HCT116 (cell line): ENCODE data around the gene MARK1. TPM values are rescaled to one million over a fixed set of nuclear protein-coding genes. Genes with fewer than 3 reads are reported as not detected.
"Not testable (repeated sequence)": the region's sequence is repeated elsewhere in the genome, so short reads cannot be mapped to it uniquely, and the experiment has no call there.

Experiments used
- ATAC-seq: fragments of 200-7000 bp; cut with Tn5 transposase; 2 replicates; pipeline ENCODE4 v1.9.1; 2020; ENCODE audit warnings: mild to moderate bottlenecking, moderate library complexity
- BruUV-seq: library from RNA; stranded (reverse); fragments of 400-500 nt; replicated peaks from 2 replicates; lab custom pipeline; 2021; lab: Mats Ljungman, UMichigan
- CTCF ChIA-PET: fragments of 300-600 bp; sonication (Branson Sonifier 250); formaldehyde crosslinking; loops from one replicate; lab custom pipeline; 2021; ENCODE audit warnings: antibody characterized with exemption; lab: Charles Lee
- POLR2A ChIA-PET: fragments of 300-600, 350-600 bp; sonication (Branson Sonifier 250); formaldehyde crosslinking; loops from one replicate; lab custom pipeline; 2021; ENCODE audit warnings: antibody characterized with exemption; lab: Charles Lee
- RAD21 ChIA-PET, 2 experiments: fragments of 300-600 bp; sonication (Branson Sonifier 250); formaldehyde crosslinking; loops; one replicate each; lab custom pipeline; 2023; ENCODE audit warnings: low total read pairs in 2 of 2; ENCODE audit not compliant: uncharacterized antibody in 2 of 2, unreplicated experiment in 2 of 2, low non-redundant PET in 1 of 2; lab: Charles Lee
- DNase-seq: peaks from one replicate; pipeline ENCODE4 v3.0.0-alpha.2; 2010; ENCODE audit warnings: low read depth, low spot score
- H2AFZ ChIP-seq: fragments of 200-600 bp; shearing (Covaris generic), sonication (generic); 2 replicates; pipeline ENCODE4 v1.6.1; 2017; ENCODE audit warnings: low read depth, mixed run types, mixed read lengths, antibody characterized with exemption, low read length; ENCODE audit not compliant: poor library complexity, severe bottlenecking
- H3K27ac ChIP-seq: 2 replicates; pipeline ENCODE4 v1.5.1; 2012; ENCODE audit warnings: low read depth, low read length
- H3K27me3 ChIP-seq: fragments of 200-600 bp; sonication (generic); 2 replicates; pipeline ENCODE4 v1.6.1; 2016; ENCODE audit warnings: mixed run types, low read length, mixed read lengths; ENCODE audit not compliant: insufficient read depth
- H3K36me3 ChIP-seq, 2 experiments: fragments of 200-500 bp in 1 of 2; fragments of 200-600 bp in 1 of 2; sonication (Bioruptor generic) in 1 of 2; sonication (generic) in 1 of 2; 2 replicates each; pipeline versions ENCODE4 v1.5.1 to v1.6.1; 2014 to 2016; ENCODE audit warnings: low read length in 2 of 2, inconsistent platforms in 1 of 2, mixed read lengths in 1 of 2, mixed run types in 1 of 2; ENCODE audit not compliant: insufficient read depth in 2 of 2, control insufficient read depth in 1 of 2
- H3K4me1 ChIP-seq, 2 experiments: fragments of 200-600 bp in 1 of 2; sonication (generic) in 1 of 2; 2 replicates each; pipeline versions ENCODE4 v1.5.1 to v1.6.1; 2012 to 2017; ENCODE audit warnings: low read length in 2 of 2, inconsistent platforms in 1 of 2, mild to moderate bottlenecking in 1 of 2, mixed read lengths in 1 of 2, mixed run types in 1 of 2, moderate library complexity in 1 of 2; ENCODE audit not compliant: insufficient read depth in 2 of 2, control insufficient read depth in 1 of 2
- H3K4me2 ChIP-seq: fragments of 200-600 bp; sonication (generic); 2 replicates; pipeline ENCODE4 v1.6.1; 2017; ENCODE audit warnings: mixed run types, low read length, mixed read lengths
- H3K4me3 ChIP-seq, 2 experiments: fragments of 200-600 bp in 1 of 2; sonication (generic) in 1 of 2; replicated peaks in 1 of 2; 2 replicates each; pipeline ENCODE4 v1.5.1; 2011 to 2016; ENCODE audit warnings: low read length in 2 of 2, control low read depth in 1 of 2, low read depth in 1 of 2, mild to moderate bottlenecking in 1 of 2, mixed read lengths in 1 of 2, mixed run types in 1 of 2
- H3K79me2 ChIP-seq: fragments of 200-600 bp; sonication (generic); 2 replicates; pipeline ENCODE4 v1.6.1; 2017; ENCODE audit warnings: mild to moderate bottlenecking, mixed run types, low read length, moderate library complexity, mixed read lengths; ENCODE audit not compliant: insufficient read depth
- H3K9ac ChIP-seq: fragments of 200-600 bp; sonication (generic); 2 replicates; pipeline ENCODE4 v1.6.1; 2016; ENCODE audit warnings: low read length, mixed read lengths
- H3K9me2 ChIP-seq: fragments of 200-600 bp; sonication (generic), shearing (Covaris generic); 2 replicates; pipeline ENCODE4 v1.6.1; 2017; ENCODE audit warnings: mixed run types, mild to moderate bottlenecking, moderate library complexity; ENCODE audit not compliant: insufficient read depth
- H3K9me3 ChIP-seq, 2 experiments: fragments of 200-500 bp in 1 of 2; fragments of 200-600 bp in 1 of 2; sonication (Bioruptor generic) in 1 of 2; sonication (generic) in 1 of 2; 2 replicates each; pipeline ENCODE4 v1.6.1; 2014 to 2017; ENCODE audit warnings: low read length in 2 of 2, mixed read lengths in 2 of 2, inconsistent platforms in 1 of 2, low read depth in 1 of 2, mild to moderate bottlenecking in 1 of 2, mixed run types in 1 of 2, moderate library complexity in 1 of 2; ENCODE audit not compliant: control insufficient read depth in 1 of 2, insufficient read depth in 1 of 2
- H4K20me1 ChIP-seq: fragments of 200-600 bp; sonication (generic), shearing (Covaris generic); 2 replicates; pipeline ENCODE4 v1.6.1; 2017; ENCODE audit warnings: mixed run types, mild to moderate bottlenecking, moderate library complexity; ENCODE audit not compliant: insufficient read depth
- EGR1 ChIP-seq: IDR thresholded peaks from 2 replicates; pipeline ENCODE4 v1.6.1; 2012; ENCODE audit warnings: low read depth
- EZH2phosphoT487 ChIP-seq: fragments of 200-600 bp; IDR thresholded peaks from 2 replicates; pipeline ENCODE4 v1.6.1; 2018; ENCODE audit warnings: antibody characterized with exemption, borderline replicate concordance
- TCF7L2 ChIP-seq: IDR thresholded peaks from 2 replicates; pipeline ENCODE4 v1.7.0; 2011; ENCODE audit warnings: borderline replicate concordance, inconsistent platforms; ENCODE audit not compliant: insufficient read depth, insufficient read length; ENCODE audit errors: extremely low read depth
- YY1 ChIP-seq: IDR thresholded peaks from 2 replicates; pipeline ENCODE4 v1.6.1; 2011; ENCODE audit warnings: low read length, low read depth, moderate library complexity, mild to moderate bottlenecking; ENCODE audit not compliant: insufficient replicate concordance; ENCODE audit errors: extremely low read depth
- ZFX ChIP-seq: fragments of 450-650 bp; IDR thresholded peaks from 2 replicates; pipeline ENCODE4 v1.6.1; 2017
- intact Hi-C: fragments of 100-400 bp; cut with micrococcal nuclease; formaldehyde crosslinking; loops from 2 replicates; pipeline ENCODE4 v1.10.0; 2022
- total RNA-seq: library from RNA; stranded (reverse); gene quantifications from one replicate; pipeline ENCODE4 v1.2.1, GENCODE V29; 2021; ENCODE audit not compliant: unreplicated experiment

Gene MARK1
- total RNA-seq, 1 experiment from 2014 or later: 3.6 TPM

DNA sequence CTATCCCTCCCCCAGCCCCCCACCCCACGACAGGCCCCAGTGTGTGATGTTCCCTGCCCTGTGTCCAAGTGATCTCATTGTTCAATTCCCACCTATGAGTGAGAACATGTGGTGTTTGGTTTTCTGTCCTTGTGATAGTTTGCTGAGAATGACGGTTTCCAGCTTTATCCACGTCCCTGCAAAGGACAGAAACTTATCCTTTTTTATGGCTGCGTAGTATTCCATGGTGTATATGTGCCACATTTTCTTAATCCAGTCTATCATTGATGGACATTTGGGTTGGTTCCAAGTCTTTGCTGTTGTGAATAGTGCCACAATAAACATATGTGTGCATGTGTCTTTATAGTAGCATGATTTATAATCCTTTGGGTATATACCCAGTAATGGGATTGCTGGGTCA, 77.7 kb downstream of the MARK1 start:
- H3K9me3 ChIP-seq, RAD21 ChIA-PET, H3K27ac ChIP-seq, H3K4me3 ChIP-seq, BruUV-seq, H3K79me2 ChIP-seq, H3K9ac ChIP-seq, POLR2A ChIA-PET, intact Hi-C loops, ATAC-seq, H4K20me1 ChIP-seq, H3K4me1 ChIP-seq, H3K36me3 ChIP-seq, H3K27me3 ChIP-seq, CTCF ChIA-PET, DNase-seq, H2AFZ ChIP-seq, H3K4me2 ChIP-seq, H3K9me2 ChIP-seq: not testable (repeated sequence)

DNA sequence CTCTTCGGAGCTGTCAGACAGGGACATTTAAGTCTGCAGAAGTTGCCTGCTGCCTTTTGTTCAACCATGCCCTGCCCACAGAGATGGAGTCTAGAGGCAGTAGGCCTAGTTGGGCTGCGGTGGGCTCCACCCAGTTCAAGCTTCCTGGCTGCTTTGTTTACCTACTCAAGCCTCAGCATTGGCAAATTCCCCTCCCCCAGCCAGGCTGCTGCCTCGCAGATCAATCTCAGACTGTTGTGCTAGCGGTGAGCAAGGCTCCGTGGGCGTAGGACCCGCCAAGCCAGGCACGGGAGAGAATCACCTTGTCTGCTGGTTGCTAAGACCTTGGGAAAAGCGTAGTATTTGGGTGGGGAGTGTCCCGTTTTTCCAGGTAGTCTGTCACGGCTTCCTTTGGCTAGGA, 83.2 kb downstream of the MARK1 start:
- CTCF ChIA-PET, H4K20me1 ChIP-seq, H3K9me2 ChIP-seq, H3K4me1 ChIP-seq, DNase-seq, H3K4me3 ChIP-seq, BruUV-seq, H3K36me3 ChIP-seq, RAD21 ChIA-PET, ATAC-seq, POLR2A ChIA-PET, H3K79me2 ChIP-seq, H3K9ac ChIP-seq, intact Hi-C loops, H3K9me3 ChIP-seq, H3K27me3 ChIP-seq, H3K4me2 ChIP-seq, H2AFZ ChIP-seq, H3K27ac ChIP-seq: not testable (repeated sequence)

GRCh38 chr1:220616836-220617235, 88.9 kb downstream of the MARK1 start:
- no peak for DNase-seq
- no peak overlapping the region for H3K27ac ChIP-seq
- no TSS peak for BruUV-seq
- intact Hi-C loops: no loop called here
- H3K4me3 ChIP-seq: no peak overlapping the region
- no peaks in the 10 kb centered on the region for H3K27me3 ChIP-seq
- H4K20me1 ChIP-seq: no peaks in the 10 kb centered on the region
- TF ChIP-seq EGR1 (no peak), EZH2phosphoT487 (no peak), YY1 (no peak), TCF7L2 (no peak), ZFX (no peak)
- no peaks in the 10 kb centered on the region for H3K36me3 ChIP-seq
- CTCF ChIA-PET: no interaction called here
- no peak for ATAC-seq
- H2AFZ ChIP-seq: no peak overlapping the region
- POLR2A ChIA-PET: no interaction called here
- RAD21 ChIA-PET: no interaction called here
- H3K4me2 ChIP-seq: no peak overlapping the region
- no peaks in the 10 kb centered on the region for H3K9me3 ChIP-seq
- H3K9ac ChIP-seq: no peak overlapping the region
- H3K9me2 ChIP-seq: no peaks in the 10 kb centered on the region
- H3K79me2 ChIP-seq: no peaks in the 10 kb centered on the region
- no peaks in the 10 kb centered on the region for H3K4me1 ChIP-seq
